ENCODE results near the gene CSF1. TPM values are rescaled to one million over a fixed set of nuclear protein-coding genes. Genes with fewer than 3 reads are reported as not detected.

The CSF1 gene
- total RNA-seq, 1 experiment from 2014 or later: 4.9 TPM

DNA sequence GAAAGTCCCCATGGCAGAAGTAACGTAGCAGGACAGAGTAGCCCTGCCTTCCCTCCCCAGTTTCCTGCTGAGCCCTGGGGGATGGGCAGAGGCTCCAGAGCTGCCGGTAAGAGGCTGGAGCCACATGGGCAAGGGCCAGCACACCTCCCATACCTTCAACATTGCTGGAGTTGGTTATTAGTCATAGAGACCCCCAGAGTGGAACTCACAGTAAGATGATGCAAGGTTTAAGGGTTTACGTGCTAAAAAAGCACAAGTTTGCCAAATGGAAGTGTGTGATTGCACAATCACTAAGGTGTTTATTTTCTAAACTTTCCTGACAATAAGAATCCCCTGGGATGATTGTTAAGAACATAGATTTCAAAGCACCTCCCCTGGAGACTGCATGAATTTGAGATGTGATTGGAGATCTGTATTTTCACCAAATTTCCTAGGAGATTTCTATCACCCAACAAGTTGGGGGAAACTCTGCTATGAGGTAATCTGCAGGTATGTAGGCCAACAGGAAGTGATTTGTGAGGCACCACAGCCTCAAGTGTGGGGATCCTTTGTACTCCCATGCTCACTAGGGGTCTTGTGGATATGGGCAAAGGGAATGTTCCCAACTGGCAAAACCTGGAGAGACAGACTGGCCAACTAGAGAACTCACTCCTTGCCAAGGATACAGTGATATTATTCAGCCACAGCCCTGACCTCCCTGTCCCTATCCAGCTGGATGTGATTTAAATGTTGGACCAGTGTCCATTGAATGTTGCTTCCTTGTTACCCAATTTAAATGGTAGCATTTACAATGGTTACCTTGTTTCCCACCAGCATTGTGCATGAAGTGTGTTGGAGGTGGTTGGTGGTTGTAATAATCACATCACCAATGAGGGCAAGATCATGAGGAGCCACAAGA, 37.1 kb upstream of the CSF1 start:
- ChIA-PET CTCF (no interaction called here), POLR2A (ENCODE audit: low non-redundant PET) (no interaction called here)
- Histone ChIP-seq H3K9me3 (ENCODE audit: low read depth, low read length, poor library complexity, severe bottlenecking) (no peaks in the 10 kb centered on the region), H3K27ac (ENCODE audit: low read depth, low read length, poor library complexity, severe bottlenecking) (no peak overlapping the region), H3K36me3 (ENCODE audit: insufficient read depth, low read length, poor library complexity, severe bottlenecking) (no peaks in the 10 kb centered on the region), H3K4me3 (ENCODE audit: low read depth, low read length, poor library complexity, severe bottlenecking) (no peak overlapping the region), H3K4me1 (ENCODE audit: insufficient read depth, low read length, poor library complexity, severe bottlenecking) (no peaks in the 10 kb centered on the region), H3K27me3 (replicated peaks; ENCODE audit: insufficient read depth, low read depth, low read length, poor library complexity) (no peaks in the 10 kb centered on the region)
- DNase-seq (ENCODE audit: low spot score): no peak
- TF ChIP-seq, protein P1, sequence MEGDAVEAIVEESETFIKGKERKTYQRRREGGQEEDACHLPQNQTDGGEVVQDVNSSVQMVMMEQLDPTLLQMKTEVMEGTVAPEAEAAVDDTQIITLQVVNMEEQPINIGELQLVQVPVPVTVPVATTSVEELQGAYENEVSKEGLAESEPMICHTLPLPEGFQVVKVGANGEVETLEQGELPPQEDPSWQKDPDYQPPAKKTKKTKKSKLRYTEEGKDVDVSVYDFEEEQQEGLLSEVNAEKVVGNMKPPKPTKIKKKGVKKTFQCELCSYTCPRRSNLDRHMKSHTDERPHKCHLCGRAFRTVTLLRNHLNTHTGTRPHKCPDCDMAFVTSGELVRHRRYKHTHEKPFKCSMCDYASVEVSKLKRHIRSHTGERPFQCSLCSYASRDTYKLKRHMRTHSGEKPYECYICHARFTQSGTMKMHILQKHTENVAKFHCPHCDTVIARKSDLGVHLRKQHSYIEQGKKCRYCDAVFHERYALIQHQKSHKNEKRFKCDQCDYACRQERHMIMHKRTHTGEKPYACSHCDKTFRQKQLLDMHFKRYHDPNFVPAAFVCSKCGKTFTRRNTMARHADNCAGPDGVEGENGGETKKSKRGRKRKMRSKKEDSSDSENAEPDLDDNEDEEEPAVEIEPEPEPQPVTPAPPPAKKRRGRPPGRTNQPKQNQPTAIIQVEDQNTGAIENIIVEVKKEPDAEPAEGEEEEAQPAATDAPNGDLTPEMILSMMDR (conservative IDR thresholded peaks at IDR 0.05; ENCODE audit: low read depth, low read length): no peak
- no peak for TF ChIP-seq EZH2 (IDR thresholded peaks at IDR 0.05; ENCODE audit: borderline replicate concordance, low read depth, low read length, poor library complexity, severe bottlenecking)
- no TSS peak for BruUV-seq (replicated peaks)
- intact Hi-C loops (cut with micrococcal nuclease; ENCODE audit: unreplicated experiment): no loop called here

DNA sequence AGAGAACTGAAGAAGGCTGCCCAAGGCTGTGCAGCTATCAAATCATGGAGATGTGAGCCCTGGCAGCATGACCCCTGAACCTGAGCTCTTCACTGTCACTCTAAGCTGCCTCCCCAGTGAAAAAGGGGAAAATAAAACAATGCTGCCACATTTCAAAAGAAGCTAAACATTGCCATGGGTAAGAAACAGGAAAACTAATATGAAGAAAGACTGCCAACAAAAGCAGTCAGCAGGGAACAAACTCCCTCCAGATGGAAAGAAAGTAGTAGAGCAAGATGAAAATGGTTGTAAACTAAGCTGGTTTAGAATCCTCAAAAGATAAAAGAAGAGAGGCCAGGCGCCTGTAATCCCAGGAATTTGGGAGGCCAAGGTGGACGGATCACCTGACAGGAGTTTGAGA, 36.2 kb upstream of the CSF1 start:
- H3K4me3 ChIP-seq (ENCODE audit: low read depth, low read length, poor library complexity, severe bottlenecking): no peak overlapping the region

DNA sequence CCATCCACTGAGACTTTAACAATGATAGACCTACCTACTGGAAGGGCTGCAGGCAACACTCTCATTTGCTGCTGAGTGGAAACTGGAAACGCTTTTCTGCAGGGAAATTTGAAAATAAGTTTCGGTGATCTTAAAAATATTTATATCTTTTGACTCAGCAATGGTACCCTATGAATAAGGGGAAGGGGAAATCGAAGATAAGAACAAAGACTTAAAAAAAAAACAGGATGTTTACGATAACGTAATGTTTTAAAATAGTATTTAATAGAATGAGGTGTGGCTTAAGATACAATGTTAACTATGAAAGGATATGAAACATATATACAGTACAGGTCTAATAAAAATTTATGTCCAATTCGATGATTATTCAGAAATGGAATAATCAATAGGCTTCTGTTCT, 34.8 kb upstream of the CSF1 start:
- ChIA-PET CTCF (no interaction called here), POLR2A (ENCODE audit: low non-redundant PET) (no interaction called here)
- Histone ChIP-seq H3K27ac (ENCODE audit: low read depth, low read length, poor library complexity, severe bottlenecking) (no peak overlapping the region), H3K4me1 (ENCODE audit: insufficient read depth, low read length, poor library complexity, severe bottlenecking) (no peaks in the 10 kb centered on the region), H3K36me3 (ENCODE audit: insufficient read depth, low read length, poor library complexity, severe bottlenecking) (no peaks in the 10 kb centered on the region), H3K9me3 (ENCODE audit: low read depth, low read length, poor library complexity, severe bottlenecking) (no peaks in the 10 kb centered on the region), H3K27me3 (replicated peaks; ENCODE audit: insufficient read depth, low read depth, low read length, poor library complexity) (no peaks in the 10 kb centered on the region), H3K4me3 (ENCODE audit: low read depth, low read length, poor library complexity, severe bottlenecking) (no peak overlapping the region)
- intact Hi-C loops (cut with micrococcal nuclease; ENCODE audit: unreplicated experiment): no loop called here
- BruUV-seq (replicated peaks): no TSS peak
- no peak for DNase-seq (ENCODE audit: low spot score)
- TF ChIP-seq, protein P1 (conservative IDR thresholded peaks at IDR 0.05; ENCODE audit: low read depth, low read length): no peak
- no peak for TF ChIP-seq EZH2 (IDR thresholded peaks at IDR 0.05; ENCODE audit: borderline replicate concordance, low read depth, low read length, poor library complexity, severe bottlenecking)

More for the DNA sequence above, 36.2 kb upstream of the CSF1 start:
- POLR2A ChIA-PET (ENCODE audit: low non-redundant PET): no interaction called here
- Histone ChIP-seq H3K9me3 (ENCODE audit: low read depth, low read length, poor library complexity, severe bottlenecking) (no peaks in the 10 kb centered on the region), H3K27ac (ENCODE audit: low read depth, low read length, poor library complexity, severe bottlenecking) (no peak overlapping the region), H3K4me1 (ENCODE audit: insufficient read depth, low read length, poor library complexity, severe bottlenecking) (no peaks in the 10 kb centered on the region), H3K27me3 (replicated peaks; ENCODE audit: insufficient read depth, low read depth, low read length, poor library complexity) (no peaks in the 10 kb centered on the region), H3K36me3 (ENCODE audit: insufficient read depth, low read length, poor library complexity, severe bottlenecking) (no peaks in the 10 kb centered on the region)
- intact Hi-C loops (cut with micrococcal nuclease; ENCODE audit: unreplicated experiment): no loop called here
- TF ChIP-seq, protein P1 (conservative IDR thresholded peaks at IDR 0.05; ENCODE audit: low read depth, low read length): no peak
- TF ChIP-seq EZH2 (IDR thresholded peaks at IDR 0.05; ENCODE audit: borderline replicate concordance, low read depth, low read length, poor library complexity, severe bottlenecking): no peak
- CTCF ChIA-PET: no interaction called here
- no TSS peak for BruUV-seq (replicated peaks)
- no peak for DNase-seq (ENCODE audit: low spot score)

All from A673 (cell line).